GM21390 (cell line): ENCODE measurements around the gene MBD5.

Experiments used
- ATAC-seq: cut with Tn5 transposase; IDR thresholded peaks from one replicate; pipeline ENCODE4 v1.9.1; 2021; ENCODE audit not compliant: unreplicated experiment

The MBD5 gene

GRCh38 chr2:148108385-148108784 is 87.5 kb downstream of the MBD5 start:
- ATAC-seq, result no peak

- ATAC-seq, result peak; percentile 82
Measured at GRCh38 chr2:148110184-148110583, 89.3 kb downstream of the MBD5 start.

- ATAC-seq, result no peak
Measured at GRCh38 chr2:148122788-148123187, 101.9 kb downstream of the MBD5 start.

GRCh38 chr2:148124271-148124670 is 103.4 kb downstream of the MBD5 start:
- ATAC-seq, result no peak

GRCh38 chr2:148130581-148130980 is 109.7 kb downstream of the MBD5 start:
- ATAC-seq, result no peak

GRCh38 chr2:148132412-148132811 is 111.5 kb downstream of the MBD5 start:
- ATAC-seq, result no peak

GRCh38 chr2:148135705-148136104 is 114.8 kb downstream of the MBD5 start:
- no peak for ATAC-seq

- no peak for ATAC-seq
Measured at GRCh38 chr2:148136441-148136840, 115.5 kb downstream of the MBD5 start.

- no peak for ATAC-seq
Measured at GRCh38 chr2:148161909-148162435, 141.1 kb downstream of the MBD5 start.

GRCh38 chr2:148162871-148163270 is 142.0 kb downstream of the MBD5 start:
- ATAC-seq, result no peak

GRCh38 chr2:148165975-148166374 is 145.1 kb downstream of the MBD5 start:
- ATAC-seq, result no peak

GRCh38 chr2:148167241-148167766 is 146.4 kb downstream of the MBD5 start:
- ATAC-seq, result no peak

- ATAC-seq, result no peak
Measured at GRCh38 chr2:148167855-148168254, 147.0 kb downstream of the MBD5 start.

- no peak for ATAC-seq
Measured at GRCh38 chr2:148172131-148172753, 151.4 kb downstream of the MBD5 start.

GRCh38 chr2:148173168-148173567 is 152.3 kb downstream of the MBD5 start:
- no peak for ATAC-seq

GRCh38 chr2:148177559-148177958 is 156.7 kb downstream of the MBD5 start:
- ATAC-seq, result no peak

- ATAC-seq, result no peak
Measured at GRCh38 chr2:148179724-148180123, 158.8 kb downstream of the MBD5 start.

GRCh38 chr2:148184976-148185375 is 164.1 kb downstream of the MBD5 start:
- no peak for ATAC-seq

- no peak for ATAC-seq
Measured at GRCh38 chr2:148194882-148195281, 174.0 kb downstream of the MBD5 start.

GRCh38 chr2:148201075-148202004 is 180.4 kb downstream of the MBD5 start:
- ATAC-seq, result no peak

GRCh38 chr2:148202237-148202636 is 181.3 kb downstream of the MBD5 start:
- no peak for ATAC-seq

- no peak for ATAC-seq
Measured at GRCh38 chr2:148207111-148207510, 186.2 kb downstream of the MBD5 start.
